ENCODE results near the gene PARD3B. TPM values are rescaled to one million over a fixed set of nuclear protein-coding genes. Genes with fewer than 3 reads are reported as not detected.

PARD3B gene
- total and polyA plus RNA-seq, 2 experiments from 2014 or later, result 3.5 to 4.4 TPM

DNA sequence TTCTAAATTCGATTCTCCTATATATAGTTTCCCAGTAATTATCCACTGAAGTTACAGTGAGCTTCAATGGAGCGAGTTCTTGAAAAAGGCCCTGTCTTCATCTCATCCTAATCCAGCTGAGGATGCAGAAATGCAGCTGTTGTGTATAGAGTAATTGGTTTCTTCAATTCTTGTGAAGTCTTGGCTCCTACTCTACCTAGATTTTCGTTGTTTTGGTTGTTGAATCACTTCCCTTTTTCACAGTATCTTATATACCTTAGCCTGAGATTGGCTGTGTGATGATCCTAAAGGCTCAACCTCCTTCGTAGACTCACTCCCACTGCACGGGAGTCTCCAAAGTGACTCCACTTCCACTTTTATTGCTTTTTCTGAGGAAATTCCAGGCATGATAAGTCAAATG is 280.4 kb downstream of the PARD3B start:
- H3K27me3 ChIP-seq (ENCODE audit: insufficient read depth), result no peaks in the 10 kb centered on the region
- H3K36me3 ChIP-seq (ENCODE audit: insufficient read depth), result no peaks in the 10 kb centered on the region
- no peak overlapping the region for H3K4me2 ChIP-seq
- Mint-ChIP-seq H3K4me3 (no peak overlapping the region), H3K36me3 (ENCODE audit: low read depth) (peaks cover 6% of the 10 kb centered on the region; the same call in 1 of the 3 replicates), H3K9me3 (peaks cover 15% of the 10 kb centered on the region), H3K27me3 (ENCODE audit: insufficient read depth, low read depth, poor library complexity) (no peaks in the 10 kb centered on the region), H3K4me1 (peaks cover 11% of the 10 kb centered on the region; the same call in 1 of the 3 replicates), H3K27ac (no peak overlapping the region)
- no peak overlapping the region for H3K4me3 ChIP-seq
- H4K20me1 ChIP-seq (replicated peaks; ENCODE audit: insufficient read depth), result no peaks in the 10 kb centered on the region
- H3K9me2 ChIP-seq (ENCODE audit: insufficient read depth), result peaks cover 9% of the 10 kb centered on the region; the same call in 1 of the 2 replicates
- H2AFZ ChIP-seq, result no peak overlapping the region
- H3K4me1 ChIP-seq (ENCODE audit: insufficient read depth), result no peaks in the 10 kb centered on the region
- H3K79me2 ChIP-seq (replicated peaks; ENCODE audit: insufficient read depth), result no peaks in the 10 kb centered on the region
- H3K27ac ChIP-seq (ENCODE audit: low read depth), result 0 out of 2 replicates have a peak overlapping the region, but pooled peaks have one; percentile 9
- DNase-seq (ENCODE audit: low spot score) (no peak), ATAC-seq (no peak)
- no peaks in the 10 kb centered on the region for H3F3A ChIP-seq (replicated peaks; ENCODE audit: low read depth)
- TF ChIP-seq STAT1 (IDR thresholded peaks at IDR 0.05; ENCODE audit: unreplicated experiment), result no peak
- TF ChIP-seq POLR2AphosphoS5 (IDR thresholded peaks at IDR 0.05; ENCODE audit: low read depth), result no peak
- TF ChIP-seq JUNB (IDR thresholded peaks at IDR 0.05; ENCODE audit: unreplicated experiment), result no peak
- no peak for TF ChIP-seq ZNF114 (CRISPR knock-in tag; IDR thresholded peaks at IDR 0.05)

DNA sequence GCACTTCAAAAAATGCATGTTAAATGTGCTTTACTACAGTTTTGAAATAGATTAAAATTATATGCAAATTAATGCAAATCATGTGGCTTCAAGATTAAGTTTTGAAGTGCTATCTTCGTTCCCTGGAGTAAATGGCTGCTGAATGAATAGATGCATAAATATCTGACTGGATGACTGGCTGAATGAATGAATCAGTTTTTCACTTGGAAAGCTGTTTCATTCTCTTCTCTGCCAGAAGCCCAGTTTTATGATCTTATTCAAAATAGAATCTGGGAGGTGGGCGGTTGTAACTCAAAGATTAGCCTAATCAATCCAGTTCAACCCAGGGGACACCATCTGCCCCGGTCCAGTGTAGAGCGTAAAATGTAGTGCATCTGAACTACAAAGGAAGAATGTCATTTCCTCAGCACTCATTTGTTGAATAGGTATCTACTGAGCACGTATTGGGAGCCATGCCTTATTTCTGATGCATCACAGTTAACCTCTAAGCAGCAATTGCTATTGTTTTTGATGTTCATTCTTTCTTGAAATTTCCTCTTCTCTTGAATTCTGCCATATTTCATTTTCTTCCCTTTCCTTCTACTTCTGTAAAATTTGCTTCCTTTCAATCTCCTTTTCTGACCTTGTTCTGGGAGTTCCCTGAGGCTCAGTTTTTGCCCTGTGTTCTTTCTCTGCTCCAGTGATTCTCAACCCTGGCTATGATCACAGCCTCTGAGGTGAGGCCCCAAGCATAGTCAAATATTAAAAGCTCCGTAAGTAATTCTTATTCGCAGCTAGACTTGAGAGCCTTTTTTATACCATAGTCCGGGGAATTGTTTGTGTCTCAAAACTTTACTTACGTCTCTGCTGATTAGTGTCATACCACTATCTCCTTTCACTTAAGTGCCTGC is 282.7 kb downstream of the PARD3B start:
- no peak overlapping the region for H3K4me3 ChIP-seq
- H3K9me3 Mint-ChIP-seq, result peaks cover 6% of the 10 kb centered on the region; the same call in 2 of the 3 replicates
- no peak for DNase-seq (ENCODE audit: low spot score)
- no peak overlapping the region for H3K4me3 Mint-ChIP-seq
- H3K4me1 Mint-ChIP-seq, result peaks cover 11% of the 10 kb centered on the region; the same call in 1 of the 3 replicates
- H3K79me2 ChIP-seq (replicated peaks; ENCODE audit: insufficient read depth), result no peaks in the 10 kb centered on the region
- no peaks in the 10 kb centered on the region for H3K36me3 Mint-ChIP-seq (ENCODE audit: low read depth)
- no peak overlapping the region for H3K27ac ChIP-seq (ENCODE audit: low read depth)
- H3K27ac Mint-ChIP-seq, result 0 out of 2 replicates have a peak overlapping the region, but pooled peaks have one; percentile 8
- no peaks in the 10 kb centered on the region for H3K4me1 ChIP-seq (ENCODE audit: insufficient read depth)
- no peaks in the 10 kb centered on the region for H3K27me3 ChIP-seq (ENCODE audit: insufficient read depth)
- no peaks in the 10 kb centered on the region for H3K36me3 ChIP-seq (ENCODE audit: insufficient read depth)
- no peaks in the 10 kb centered on the region for H3F3A ChIP-seq (replicated peaks; ENCODE audit: low read depth)
- no peaks in the 10 kb centered on the region for H4K20me1 ChIP-seq (replicated peaks; ENCODE audit: insufficient read depth)
- peaks cover 9% of the 10 kb centered on the region; the same call in 1 of the 2 replicates for H3K9me2 ChIP-seq (ENCODE audit: insufficient read depth)
- H3K27me3 Mint-ChIP-seq (ENCODE audit: insufficient read depth, low read depth, poor library complexity), result no peaks in the 10 kb centered on the region
- H2AFZ ChIP-seq, result no peak overlapping the region
- no peak for ATAC-seq
- no peak overlapping the region for H3K4me2 ChIP-seq
- TF ChIP-seq ZNF114 (CRISPR knock-in tag; IDR thresholded peaks at IDR 0.05) (no peak), EZH2phosphoT487 (IDR thresholded peaks at IDR 0.05; ENCODE audit: unreplicated experiment) (no peak), POLR2AphosphoS5 (IDR thresholded peaks at IDR 0.05; ENCODE audit: low read depth) (no peak), CREB1 (CRISPR knock-in tag; IDR thresholded peaks at IDR 0.05; ENCODE audit: low read depth) (no peak), NANOG (IDR thresholded peaks at IDR 0.05; ENCODE audit: borderline replicate concordance) (no peak), ZNF331 (CRISPR knock-in tag; IDR thresholded peaks at IDR 0.05; ENCODE audit: low read depth) (no peak), EZH2 (IDR thresholded peaks at IDR 0.05; ENCODE audit: low read depth, unreplicated experiment) (no peak), STAT1 (IDR thresholded peaks at IDR 0.05; ENCODE audit: unreplicated experiment) (no peak), JUNB (IDR thresholded peaks at IDR 0.05; ENCODE audit: unreplicated experiment) (no peak)
- TF ChIP-seq, protein P1, sequence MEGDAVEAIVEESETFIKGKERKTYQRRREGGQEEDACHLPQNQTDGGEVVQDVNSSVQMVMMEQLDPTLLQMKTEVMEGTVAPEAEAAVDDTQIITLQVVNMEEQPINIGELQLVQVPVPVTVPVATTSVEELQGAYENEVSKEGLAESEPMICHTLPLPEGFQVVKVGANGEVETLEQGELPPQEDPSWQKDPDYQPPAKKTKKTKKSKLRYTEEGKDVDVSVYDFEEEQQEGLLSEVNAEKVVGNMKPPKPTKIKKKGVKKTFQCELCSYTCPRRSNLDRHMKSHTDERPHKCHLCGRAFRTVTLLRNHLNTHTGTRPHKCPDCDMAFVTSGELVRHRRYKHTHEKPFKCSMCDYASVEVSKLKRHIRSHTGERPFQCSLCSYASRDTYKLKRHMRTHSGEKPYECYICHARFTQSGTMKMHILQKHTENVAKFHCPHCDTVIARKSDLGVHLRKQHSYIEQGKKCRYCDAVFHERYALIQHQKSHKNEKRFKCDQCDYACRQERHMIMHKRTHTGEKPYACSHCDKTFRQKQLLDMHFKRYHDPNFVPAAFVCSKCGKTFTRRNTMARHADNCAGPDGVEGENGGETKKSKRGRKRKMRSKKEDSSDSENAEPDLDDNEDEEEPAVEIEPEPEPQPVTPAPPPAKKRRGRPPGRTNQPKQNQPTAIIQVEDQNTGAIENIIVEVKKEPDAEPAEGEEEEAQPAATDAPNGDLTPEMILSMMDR (conservative IDR thresholded peaks at IDR 0.05; ENCODE audit: low read depth in 2 of 2), result no peak
- TF ChIP-seq, protein P2, sequence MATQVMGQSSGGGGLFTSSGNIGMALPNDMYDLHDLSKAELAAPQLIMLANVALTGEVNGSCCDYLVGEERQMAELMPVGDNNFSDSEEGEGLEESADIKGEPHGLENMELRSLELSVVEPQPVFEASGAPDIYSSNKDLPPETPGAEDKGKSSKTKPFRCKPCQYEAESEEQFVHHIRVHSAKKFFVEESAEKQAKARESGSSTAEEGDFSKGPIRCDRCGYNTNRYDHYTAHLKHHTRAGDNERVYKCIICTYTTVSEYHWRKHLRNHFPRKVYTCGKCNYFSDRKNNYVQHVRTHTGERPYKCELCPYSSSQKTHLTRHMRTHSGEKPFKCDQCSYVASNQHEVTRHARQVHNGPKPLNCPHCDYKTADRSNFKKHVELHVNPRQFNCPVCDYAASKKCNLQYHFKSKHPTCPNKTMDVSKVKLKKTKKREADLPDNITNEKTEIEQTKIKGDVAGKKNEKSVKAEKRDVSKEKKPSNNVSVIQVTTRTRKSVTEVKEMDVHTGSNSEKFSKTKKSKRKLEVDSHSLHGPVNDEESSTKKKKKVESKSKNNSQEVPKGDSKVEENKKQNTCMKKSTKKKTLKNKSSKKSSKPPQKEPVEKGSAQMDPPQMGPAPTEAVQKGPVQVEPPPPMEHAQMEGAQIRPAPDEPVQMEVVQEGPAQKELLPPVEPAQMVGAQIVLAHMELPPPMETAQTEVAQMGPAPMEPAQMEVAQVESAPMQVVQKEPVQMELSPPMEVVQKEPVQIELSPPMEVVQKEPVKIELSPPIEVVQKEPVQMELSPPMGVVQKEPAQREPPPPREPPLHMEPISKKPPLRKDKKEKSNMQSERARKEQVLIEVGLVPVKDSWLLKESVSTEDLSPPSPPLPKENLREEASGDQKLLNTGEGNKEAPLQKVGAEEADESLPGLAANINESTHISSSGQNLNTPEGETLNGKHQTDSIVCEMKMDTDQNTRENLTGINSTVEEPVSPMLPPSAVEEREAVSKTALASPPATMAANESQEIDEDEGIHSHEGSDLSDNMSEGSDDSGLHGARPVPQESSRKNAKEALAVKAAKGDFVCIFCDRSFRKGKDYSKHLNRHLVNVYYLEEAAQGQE (IDR thresholded peaks at IDR 0.05; ENCODE audit: unreplicated experiment), result no peak
- TF ChIP-seq, protein P3, sequence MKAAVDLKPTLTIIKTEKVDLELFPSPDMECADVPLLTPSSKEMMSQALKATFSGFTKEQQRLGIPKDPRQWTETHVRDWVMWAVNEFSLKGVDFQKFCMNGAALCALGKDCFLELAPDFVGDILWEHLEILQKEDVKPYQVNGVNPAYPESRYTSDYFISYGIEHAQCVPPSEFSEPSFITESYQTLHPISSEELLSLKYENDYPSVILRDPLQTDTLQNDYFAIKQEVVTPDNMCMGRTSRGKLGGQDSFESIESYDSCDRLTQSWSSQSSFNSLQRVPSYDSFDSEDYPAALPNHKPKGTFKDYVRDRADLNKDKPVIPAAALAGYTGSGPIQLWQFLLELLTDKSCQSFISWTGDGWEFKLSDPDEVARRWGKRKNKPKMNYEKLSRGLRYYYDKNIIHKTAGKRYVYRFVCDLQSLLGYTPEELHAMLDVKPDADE (IDR thresholded peaks at IDR 0.05), result no peak
